NB4 (cell line): ENCODE measurements around the gene TJP1.
"Not testable (repeated sequence)": the region's sequence is repeated elsewhere in the genome, so short reads cannot be mapped to it uniquely, and the experiment has no call there.

Experiments
- DNase-seq: peaks from one replicate; pipeline ENCODE4 v3.0.0; 2010; ENCODE audit warnings: low read depth
- H3K4me3 ChIP-seq: one replicate; pipeline ENCODE4 v1.5.1; 2011; ENCODE audit warnings: mild to moderate bottlenecking, low read depth, low read length, moderate library complexity
- MYC ChIP-seq: IDR thresholded peaks from 2 replicates; pipeline ENCODE4 v1.6.1; 2011; ENCODE audit warnings: low read depth, low read length
- POLR2A ChIP-seq: IDR thresholded peaks from 2 replicates; pipeline ENCODE4 v1.6.1; 2011; ENCODE audit warnings: mild to moderate bottlenecking; ENCODE audit not compliant: insufficient read length; ENCODE audit errors: extremely low read depth
- TF ChIP-seq, protein P1 (sequence below): IDR thresholded peaks from 2 replicates; pipeline ENCODE4 v1.6.1; 2011; ENCODE audit warnings: low read depth, low read length
- TF ChIP-seq, protein P2 (sequence below): IDR thresholded peaks from one replicate; pipeline ENCODE4 v1.5.1; 2012; ENCODE audit warnings: low read depth, low read length

Gene TJP1

DNA sequence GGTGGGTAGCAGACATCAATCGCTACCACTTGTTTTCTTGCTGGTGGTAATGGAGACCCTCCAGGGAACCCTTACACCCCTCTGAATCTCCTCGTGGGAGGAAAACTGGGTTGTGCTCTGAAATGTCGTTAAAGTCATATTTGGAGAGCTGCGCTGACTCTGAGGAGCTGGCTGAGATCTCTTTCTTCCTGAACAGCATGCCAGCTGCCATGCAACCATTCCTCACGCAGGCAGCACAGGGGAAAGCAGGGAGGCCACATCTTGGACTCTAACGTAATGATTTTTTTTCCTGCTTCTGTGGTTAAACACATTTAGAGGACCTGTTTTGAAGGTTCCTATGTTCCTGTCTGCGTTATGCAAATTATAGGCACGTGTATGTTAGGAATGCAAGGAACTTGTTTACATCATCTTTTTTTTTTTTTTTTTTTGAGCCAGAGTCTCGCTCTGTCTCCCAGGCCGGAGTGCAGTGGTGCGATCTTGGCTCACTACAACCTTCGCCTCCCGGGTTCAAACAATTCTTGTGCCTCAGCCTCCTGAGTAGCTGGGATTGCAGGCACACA is 156.7 kb downstream of the TJP1 start:
- no peak for DNase-seq
- no peak overlapping the region for H3K4me3 ChIP-seq
- TF ChIP-seq MYC (no peak), POLR2A (no peak)
- TF ChIP-seq, protein P1, sequence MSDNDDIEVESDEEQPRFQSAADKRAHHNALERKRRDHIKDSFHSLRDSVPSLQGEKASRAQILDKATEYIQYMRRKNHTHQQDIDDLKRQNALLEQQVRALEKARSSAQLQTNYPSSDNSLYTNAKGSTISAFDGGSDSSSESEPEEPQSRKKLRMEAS = no peak
- TF ChIP-seq, protein P2, sequence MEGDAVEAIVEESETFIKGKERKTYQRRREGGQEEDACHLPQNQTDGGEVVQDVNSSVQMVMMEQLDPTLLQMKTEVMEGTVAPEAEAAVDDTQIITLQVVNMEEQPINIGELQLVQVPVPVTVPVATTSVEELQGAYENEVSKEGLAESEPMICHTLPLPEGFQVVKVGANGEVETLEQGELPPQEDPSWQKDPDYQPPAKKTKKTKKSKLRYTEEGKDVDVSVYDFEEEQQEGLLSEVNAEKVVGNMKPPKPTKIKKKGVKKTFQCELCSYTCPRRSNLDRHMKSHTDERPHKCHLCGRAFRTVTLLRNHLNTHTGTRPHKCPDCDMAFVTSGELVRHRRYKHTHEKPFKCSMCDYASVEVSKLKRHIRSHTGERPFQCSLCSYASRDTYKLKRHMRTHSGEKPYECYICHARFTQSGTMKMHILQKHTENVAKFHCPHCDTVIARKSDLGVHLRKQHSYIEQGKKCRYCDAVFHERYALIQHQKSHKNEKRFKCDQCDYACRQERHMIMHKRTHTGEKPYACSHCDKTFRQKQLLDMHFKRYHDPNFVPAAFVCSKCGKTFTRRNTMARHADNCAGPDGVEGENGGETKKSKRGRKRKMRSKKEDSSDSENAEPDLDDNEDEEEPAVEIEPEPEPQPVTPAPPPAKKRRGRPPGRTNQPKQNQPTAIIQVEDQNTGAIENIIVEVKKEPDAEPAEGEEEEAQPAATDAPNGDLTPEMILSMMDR = no peak

GRCh38 chr15:29664406-29664805 is 157.9 kb downstream of the TJP1 start:
- no peak for DNase-seq
- no peak overlapping the region for H3K4me3 ChIP-seq
- TF ChIP-seq, protein P1 = no peak
- TF ChIP-seq, protein P2 = no peak
- TF ChIP-seq POLR2A (no peak), MYC (no peak)

DNA sequence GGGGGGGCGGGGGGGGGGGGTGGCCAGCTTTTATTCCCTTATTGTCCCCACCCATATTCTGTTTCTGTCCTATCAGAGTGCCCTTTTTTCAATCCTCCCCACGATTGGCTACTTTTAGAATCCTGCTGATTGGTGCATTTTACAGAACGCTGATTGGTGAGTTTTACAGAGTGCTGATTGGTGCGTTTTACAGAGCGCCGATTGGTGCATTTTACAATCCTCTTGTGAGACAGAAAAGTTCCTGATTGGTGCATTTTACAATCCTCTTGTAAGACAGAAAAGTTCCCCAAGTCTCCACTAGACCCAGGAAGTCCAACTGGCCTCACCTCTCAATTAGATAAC is 164.8 kb downstream of the TJP1 start:
- DNase-seq, H3K4me3 ChIP-seq: not testable (repeated sequence)

GRCh38 chr15:29656636-29657475 is 165.4 kb downstream of the TJP1 start:
- no peak for DNase-seq
- TF ChIP-seq, protein P1 = no peak
- TF ChIP-seq POLR2A (no peak), MYC (no peak)
- TF ChIP-seq, protein P2 = no peak
- H3K4me3 ChIP-seq = no peak overlapping the region

DNA sequence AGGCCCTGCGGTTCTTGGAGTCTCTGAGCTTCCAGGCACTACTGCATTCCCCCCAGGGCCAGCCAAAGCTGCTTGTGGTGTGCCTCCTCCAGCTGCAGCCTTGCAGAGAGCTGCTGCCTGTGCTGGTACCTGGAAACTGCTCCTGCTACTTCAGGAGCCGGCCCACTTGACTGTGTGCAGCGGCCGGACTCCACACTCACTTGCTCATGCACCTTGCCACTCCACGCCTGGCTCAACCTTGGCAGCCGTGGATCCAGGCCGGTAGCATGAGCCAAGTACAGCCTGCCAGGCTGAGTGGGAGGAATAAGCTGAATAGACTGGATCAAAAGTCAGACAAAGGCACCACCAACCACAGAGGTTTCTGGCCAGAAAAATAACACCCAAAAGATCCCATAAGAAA is 169.7 kb downstream of the TJP1 start:
- TF ChIP-seq, protein P2 = no peak
- no peak for TF ChIP-seq MYC
- TF ChIP-seq POLR2A = no peak
- TF ChIP-seq, protein P1 = no peak
- no peak for DNase-seq
- H3K4me3 ChIP-seq = no peak overlapping the region

DNA sequence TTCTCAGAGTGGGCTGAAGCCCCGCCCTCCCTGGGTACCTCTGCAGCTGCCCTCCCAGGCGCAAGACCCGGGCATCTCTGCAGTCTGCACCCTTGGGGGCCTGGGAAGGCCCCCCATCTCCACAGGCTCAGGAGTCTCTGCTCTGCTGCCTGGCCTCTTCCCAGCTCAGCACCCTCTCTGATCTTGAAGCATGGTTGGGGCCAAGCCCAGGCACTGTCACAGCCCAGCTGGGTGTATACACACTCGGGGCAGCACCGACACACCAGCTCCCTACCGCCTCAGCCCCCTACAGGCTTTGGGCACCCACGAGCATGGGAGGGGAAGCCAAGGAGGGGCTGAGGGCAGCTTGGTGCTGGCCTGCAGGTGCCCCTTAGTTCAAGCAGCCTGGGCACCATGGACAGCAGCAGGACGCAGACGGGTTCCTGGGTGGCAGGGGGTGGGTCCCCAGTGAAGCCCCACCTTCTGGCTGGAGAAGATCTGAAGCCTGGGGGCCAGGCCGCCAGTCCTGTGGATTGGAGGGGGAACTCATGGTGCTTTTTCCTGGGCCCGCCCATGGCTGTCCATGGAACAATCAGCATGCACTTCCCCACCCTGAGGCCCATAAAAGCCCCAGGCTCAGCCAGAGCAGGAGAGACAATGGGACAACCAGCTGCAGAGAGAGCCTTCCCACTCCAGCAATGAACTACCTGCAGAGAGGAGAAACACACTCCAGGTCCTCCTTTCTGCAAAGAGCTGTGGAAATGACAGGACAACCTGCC is 170.6 kb downstream of the TJP1 start:
- TF ChIP-seq, protein P2 = no peak
- TF ChIP-seq, protein P1 = no peak
- no peak for TF ChIP-seq POLR2A
- TF ChIP-seq MYC = no peak
- H3K4me3 ChIP-seq = no peak overlapping the region

More for the DNA sequence above, 170.6 kb downstream of the TJP1 start:
- no peak for DNase-seq
